HG03460 (cell line): ENCODE data around the gene CYP4F3.
"Not testable (repeated sequence)": the region's sequence is repeated elsewhere in the genome, so short reads cannot be mapped to it uniquely, and the experiment has no call there.

Source experiments
- ATAC-seq: cut with Tn5 transposase; IDR thresholded peaks from one replicate; pipeline ENCODE4 v1.9.1; 2021; ENCODE audit not compliant: unreplicated experiment

CYP4F3 gene

GRCh38 chr19:15666883-15667282 lies 26.2 kb downstream of the CYP4F3 start:
- no peak for ATAC-seq

- ATAC-seq, result no peak
These were observed 28.7 kb downstream of the CYP4F3 start for GRCh38 chr19:15669440-15669839.

- no peak for ATAC-seq
These were observed 29.2 kb downstream of the CYP4F3 start for GRCh38 chr19:15669891-15670290.

- ATAC-seq, result no peak
These were observed 30.6 kb downstream of the CYP4F3 start for GRCh38 chr19:15671237-15671821.

- no peak for ATAC-seq
These were observed 31.3 kb downstream of the CYP4F3 start for GRCh38 chr19:15671891-15672579.

GRCh38 chr19:15672580-15673175 lies 32.0 kb downstream of the CYP4F3 start, which contains the start of gene CYP4F12:
CYP4F12 (plus strand) TSS chr19:15673087; CDS start chr19:15673530, 443 bp downstream.
- no peak for ATAC-seq

- ATAC-seq, result no peak
These were observed 32.5 kb downstream of the CYP4F3 start for GRCh38 chr19:15673176-15673654.

- ATAC-seq, result no peak
These were observed 34.9 kb downstream of the CYP4F3 start for GRCh38 chr19:15675560-15675959.

GRCh38 chr19:15679089-15679488 lies 38.4 kb downstream of the CYP4F3 start:
- ATAC-seq, result no peak

GRCh38 chr19:15679865-15680264 lies 39.2 kb downstream of the CYP4F3 start:
- ATAC-seq, result not testable (repeated sequence)

- no peak for ATAC-seq
These were observed 40.0 kb downstream of the CYP4F3 start for GRCh38 chr19:15680478-15681322.

GRCh38 chr19:15683411-15683810 lies 42.7 kb downstream of the CYP4F3 start:
- ATAC-seq, result no peak

- ATAC-seq, result no peak
These were observed 44.1 kb downstream of the CYP4F3 start for GRCh38 chr19:15684828-15685227.

GRCh38 chr19:15696654-15697194 lies 56.0 kb downstream of the CYP4F3 start:
- ATAC-seq, result no peak

- no peak for ATAC-seq
These were observed 61.2 kb downstream of the CYP4F3 start for GRCh38 chr19:15701757-15702533.

- ATAC-seq, result no peak
These were observed 61.8 kb downstream of the CYP4F3 start for GRCh38 chr19:15702534-15702930.
